K562 (cell line): ENCODE data around the gene SHANK1. TPM values are rescaled to one million over a fixed set of nuclear protein-coding genes. Genes with fewer than 3 reads are reported as not detected.

Experiments used
- DACH1 ChIP-seq: fragments of 450-650 bp; IDR thresholded peaks from 2 replicates; pipeline ENCODE4 v1.6.1; 2018; ENCODE audit not compliant: partially characterized antibody
- ELK3 ChIP-seq: fragments of 450-650 bp; formaldehyde crosslinking; IDR thresholded peaks from 2 replicates; pipeline ENCODE4 v1.4.0; 2020; ENCODE audit warnings: mild to moderate bottlenecking
- HDAC1 ChIP-seq, 2 experiments: fragments of 450-650 bp; IDR thresholded peaks; 2 replicates each; pipeline ENCODE4 v1.6.1; 2016 to 2017; ENCODE audit warnings: inconsistent platforms in 1 of 2, mild to moderate bottlenecking in 1 of 2, moderate library complexity in 1 of 2
- HDAC8 ChIP-seq: fragments of 450-650 bp; IDR thresholded peaks from 2 replicates; pipeline ENCODE4 v1.6.1; 2016; ENCODE audit warnings: mild to moderate bottlenecking, missing genetic modification characterization, moderate library complexity, missing compliant biosample characterization
- KLF13 ChIP-seq: fragments of 450-650 bp; IDR thresholded peaks from 2 replicates; pipeline ENCODE4 v1.6.1; 2016; ENCODE audit warnings: missing genetic modification characterization, low read depth, mild to moderate bottlenecking, missing compliant biosample characterization, moderate library complexity, borderline replicate concordance
- MAZ ChIP-seq, 2 experiments: fragments of 450-650 bp in 1 of 2; sonication (generic) in 1 of 2; formaldehyde crosslinking; IDR thresholded peaks in 1 of 2; conservative IDR thresholded peaks in 1 of 2; 2 replicates each; pipeline versions ENCODE4 v1.4.0 to v1.5.0; 2020; ENCODE audit warnings: mild to moderate bottlenecking in 1 of 2, missing genetic modification reagents in 1 of 2
- MEF2A ChIP-seq: IDR thresholded peaks from 2 replicates; pipeline ENCODE4 v1.6.1; 2011; ENCODE audit warnings: low read depth, mild to moderate bottlenecking, low read length, moderate library complexity; ENCODE audit not compliant: control insufficient read depth
- NKRF ChIP-seq: fragments of 450-650 bp; IDR thresholded peaks from 2 replicates; pipeline ENCODE4 v1.6.1; 2016; ENCODE audit warnings: borderline replicate concordance
- OTX1 ChIP-seq: fragments of 450-650 bp; formaldehyde crosslinking; IDR thresholded peaks from 2 replicates; pipeline ENCODE4 v1.4.0; 2022; ENCODE audit warnings: mild to moderate bottlenecking
- SAFB2 ChIP-seq: fragments of 200-400 bp; formaldehyde crosslinking; IDR thresholded peaks from 2 replicates; pipeline ENCODE4 v1.6.1; 2018; ENCODE audit warnings: borderline replicate concordance, low read length, low read depth, moderate library complexity; ENCODE audit not compliant: severe bottlenecking
- SMARCA5 ChIP-seq: fragments of 450-650 bp; IDR thresholded peaks from 2 replicates; pipeline ENCODE4 v1.6.1; 2016
- SRSF7 ChIP-seq: fragments of 200-400 bp; formaldehyde crosslinking; optimal IDR thresholded peaks from 2 replicates; pipeline ENCODE3; 2017; ENCODE audit warnings: mild to moderate bottlenecking, low read depth, low read length
- TCF15 ChIP-seq: fragments of 250-450 bp; sonication (Bioruptor Pico); IDR thresholded peaks from 2 replicates; pipeline ENCODE4 v1.8.0; 2022; ENCODE audit warnings: moderate library complexity, mild to moderate bottlenecking, inconsistent platforms
- ZBTB11 ChIP-seq, 3 experiments: fragments of 200-800 bp in 1 of 3; fragments of 250-450 bp in 1 of 3; fragments of 450-650 bp in 1 of 3; sonication (Bioruptor Pico) in 1 of 3; sonication (Bioruptor generic) in 1 of 3; formaldehyde crosslinking in 1 of 3; IDR thresholded peaks; 2 replicates each; pipeline versions ENCODE4 v1.6.1 to v1.8.0; 2016 to 2022; ENCODE audit warnings: mild to moderate bottlenecking in 2 of 3, missing genetic modification characterization in 2 of 3, missing compliant biosample characterization in 1 of 3, moderate library complexity in 1 of 3
- ZNF143 ChIP-seq: sonication (generic); formaldehyde crosslinking; IDR thresholded peaks from 2 replicates; pipeline ENCODE4 v1.9.0; 2022; ENCODE audit warnings: mild to moderate bottlenecking, missing genetic modification reagents
- ZNF174 ChIP-seq: fragments of 250-450 bp; sonication (Bioruptor Pico); IDR thresholded peaks from 2 replicates; pipeline ENCODE4 v1.4.0; 2020; ENCODE audit warnings: mild to moderate bottlenecking
- ZNF23 ChIP-seq: fragments of 250-450 bp; sonication (Bioruptor Pico); IDR thresholded peaks from 2 replicates; pipeline ENCODE4 v1.4.0; 2020; ENCODE audit warnings: mild to moderate bottlenecking
- ZNF263 ChIP-seq: sonication (generic); formaldehyde crosslinking; IDR thresholded peaks from 2 replicates; pipeline ENCODE4 v1.8.0; 2022; ENCODE audit warnings: mild to moderate bottlenecking, missing genetic modification reagents, borderline replicate concordance
- ZNF830 ChIP-seq: fragments of 250-450 bp; sonication (Bioruptor Pico); IDR thresholded peaks from 2 replicates; pipeline ENCODE4 v1.5.0; 2021; ENCODE audit warnings: mild to moderate bottlenecking
- polyA plus RNA-seq, 8 experiments: library from polyadenylated mRNA; depleted of rRNA in 4 of 8; stranded (reverse) in 5 of 8; unstranded in 3 of 8; fragments of >200 nt; fragmentation: Nextera tagmentation in 2 of 8; fragmentation: Illumina TruSeq in 1 of 8; extraction: Ambion mirVana in 2 of 8; extraction: Trizol in 1 of 8; gene quantifications; 2 replicates each; pipeline versions ENCODE4 v1.2.1 to v1.2.3, GENCODE V29; 2011 to 2014; ENCODE audit warnings: inconsistent platforms in 1 of 8, missing spikeins in 1 of 8
- total RNA-seq, 7 experiments: library from RNA; depleted of rRNA in 6 of 7; stranded (reverse); fragments of >200 nt in 6 of 7; fragmentation: Illumina TruSeq in 2 of 7; extraction: Trizol in 2 of 7; gene quantifications; 2 replicates each; pipeline versions ENCODE4 v1.2.1 to v1.2.3, GENCODE V29; 2011 to 2021; ENCODE audit warnings: low replicate concordance in 1 of 7

SHANK1 gene
- total and polyA plus RNA-seq, 9 of the 15 experiments (the other 6 are each of a cell fraction or from before 2014, with no cell fraction given) = 0.33 to 1.3 (median 0.55) TPM; not detected in 2

GRCh38 chr19:50649433-50650391 is 69.9 kb downstream of the SHANK1 start, which contains the start of gene C19orf81 (continued):
- TF ChIP-seq ELK3 (CRISPR knock-in tag) (no peak), ZNF263 (CRISPR knock-in tag) (no peak), SMARCA5 (peak; percentile 79), NKRF (0 out of 2 replicates have a peak, but pooled peaks have one; percentile 57), DACH1 (no peak), HDAC8 (tag) (peak; percentile 28; the same call in 1 of the 2 replicates), OTX1 (CRISPR knock-in tag) (peak; percentile 82; the same call in 1 of the 2 replicates), ZNF830 (CRISPR knock-in tag) (no peak), KLF13 (tag) (no peak), TCF15 (CRISPR knock-in tag) (no peak), ZNF174 (no peak), HDAC1 (IDR thresholded peaks at IDR 0.05) (peak in 1 of 2 experiments; percentile 69; a peak in 2 of 4 replicates), SAFB2 (no peak), ZNF23 (CRISPR knock-in tag) (no peak), ZNF143 (CRISPR knock-in tag) (peak; percentile 95), SRSF7 (no peak), MAZ (CRISPR knock-in tag; conservative IDR thresholded peaks at IDR 0.05 in 1 of 2, IDR thresholded peaks at IDR 0.05 in 1 of 2) (no peak), ZBTB11 (CRISPR knock-in tag; IDR thresholded peaks at IDR 0.05) (peak in 1 of 3 experiments; percentile 51; a peak in 1 of 6 replicates), MEF2A (no peak)
